HG03064 (cell line): ENCODE data around the gene KCNA2.

Experiments
- ATAC-seq: cut with Tn5 transposase; IDR thresholded peaks from one replicate; pipeline ENCODE4 v1.9.1; 2021; ENCODE audit warnings: low read depth; ENCODE audit not compliant: unreplicated experiment

KCNA2 gene

DNA sequence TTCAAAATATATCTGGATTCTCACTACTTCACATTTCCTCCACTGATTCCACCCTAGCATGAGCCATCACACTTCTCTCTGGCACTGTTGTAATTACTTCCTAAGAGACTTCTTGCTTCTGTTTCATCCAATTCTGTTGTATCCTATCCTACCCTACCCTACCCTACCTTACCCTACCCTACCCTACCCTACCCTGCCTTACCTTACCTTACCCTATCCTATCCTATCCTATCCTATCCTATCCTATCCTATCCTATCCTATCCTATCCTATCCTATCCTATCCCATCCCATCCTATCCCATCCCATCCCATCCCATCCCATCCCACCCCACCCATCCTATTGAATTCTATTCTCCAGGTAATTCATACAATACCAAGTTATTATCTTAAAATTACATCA, 29.7 kb downstream of the KCNA2 start:
- ATAC-seq: no peak

DNA sequence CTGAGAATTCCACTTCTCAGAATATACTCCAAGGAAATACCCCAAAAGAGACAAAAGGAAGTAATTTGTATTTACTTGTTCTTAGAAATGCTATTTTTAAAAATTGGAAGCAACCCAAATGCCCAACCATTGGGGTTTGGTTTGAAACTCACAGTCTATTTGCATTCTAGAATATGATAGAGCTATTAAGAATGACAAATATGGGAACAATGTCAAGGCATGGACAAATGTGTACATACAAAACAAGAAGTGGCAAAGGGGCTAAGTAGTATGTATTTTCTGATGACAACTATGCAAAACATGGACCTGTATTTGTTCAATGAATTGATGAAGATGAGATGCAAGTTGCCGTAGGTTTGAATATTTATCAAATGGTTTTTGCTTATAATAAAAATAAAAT, 32.8 kb downstream of the KCNA2 start:
- no peak for ATAC-seq

- ATAC-seq: no peak
Measured at GRCh38 chr1:110572751-110573150, 33.4 kb downstream of the KCNA2 start.

DNA sequence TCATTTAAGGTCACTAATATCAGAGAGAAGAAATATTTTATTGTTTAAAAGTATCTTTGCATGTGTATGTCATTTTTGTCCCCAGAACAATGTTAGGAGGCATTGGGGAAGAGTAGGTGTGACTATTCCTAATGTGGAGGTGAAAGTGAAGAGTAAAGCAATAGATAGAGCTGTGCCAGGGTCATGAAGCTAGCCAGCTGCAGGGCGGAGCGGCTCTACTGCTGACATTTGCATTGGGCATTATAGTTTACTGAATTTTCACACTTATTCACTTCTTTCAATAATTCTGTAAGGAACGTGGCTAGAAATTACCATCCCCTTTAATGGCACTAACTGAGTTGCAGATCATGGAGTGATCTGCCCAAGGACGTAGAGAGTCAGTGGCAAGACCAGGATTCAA, 35.3 kb downstream of the KCNA2 start:
- no peak for ATAC-seq

- no peak for ATAC-seq
Measured at GRCh38 chr1:110570307-110570706, 35.9 kb downstream of the KCNA2 start.

- ATAC-seq: no peak
Measured at GRCh38 chr1:110566836-110567235, 39.3 kb downstream of the KCNA2 start.

GRCh38 chr1:110565565-110565964, 40.6 kb downstream of the KCNA2 start:
- no peak for ATAC-seq

DNA sequence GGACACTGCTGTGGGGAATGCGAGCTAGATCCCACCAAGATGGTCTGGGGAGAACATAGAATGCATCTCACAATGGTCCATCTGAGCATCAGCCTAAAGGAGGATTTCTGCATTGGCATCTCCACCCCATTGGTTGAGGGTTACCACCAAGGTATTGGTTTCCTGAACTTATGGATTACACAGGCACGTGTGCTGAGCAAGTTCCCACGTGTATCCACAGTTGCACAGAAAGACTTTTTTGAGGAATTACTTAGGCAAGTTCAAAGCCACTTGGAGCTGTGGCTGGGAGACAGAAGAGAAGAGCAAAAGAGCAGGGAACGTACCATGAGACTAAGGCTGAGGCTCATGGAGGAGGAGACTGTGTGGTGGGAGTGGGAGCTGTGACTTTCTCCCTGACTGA, 43.1 kb downstream of the KCNA2 start:
- no peak for ATAC-seq

GRCh38 chr1:110561596-110561995, 44.6 kb downstream of the KCNA2 start:
- no peak for ATAC-seq

DNA sequence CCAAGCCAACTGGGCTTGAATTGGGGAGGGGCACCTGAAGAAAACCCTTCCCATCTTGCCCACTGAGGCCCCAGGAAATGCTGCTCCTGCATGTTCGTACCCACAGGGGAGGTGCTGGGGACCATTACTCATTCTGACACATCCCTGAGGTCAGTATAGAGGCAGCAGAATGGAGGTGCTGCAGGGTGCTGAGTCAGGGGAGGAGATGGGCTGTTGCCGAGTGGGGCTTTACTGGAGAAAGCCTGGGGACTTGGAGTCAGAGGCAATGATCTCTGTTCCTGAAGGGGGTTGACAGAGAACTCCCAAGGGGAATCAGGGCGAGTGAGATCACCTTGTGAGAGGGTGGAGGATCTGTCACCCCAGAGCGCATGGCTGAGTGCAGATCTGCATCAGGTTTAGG, 47.0 kb downstream of the KCNA2 start:
- no peak for ATAC-seq

DNA sequence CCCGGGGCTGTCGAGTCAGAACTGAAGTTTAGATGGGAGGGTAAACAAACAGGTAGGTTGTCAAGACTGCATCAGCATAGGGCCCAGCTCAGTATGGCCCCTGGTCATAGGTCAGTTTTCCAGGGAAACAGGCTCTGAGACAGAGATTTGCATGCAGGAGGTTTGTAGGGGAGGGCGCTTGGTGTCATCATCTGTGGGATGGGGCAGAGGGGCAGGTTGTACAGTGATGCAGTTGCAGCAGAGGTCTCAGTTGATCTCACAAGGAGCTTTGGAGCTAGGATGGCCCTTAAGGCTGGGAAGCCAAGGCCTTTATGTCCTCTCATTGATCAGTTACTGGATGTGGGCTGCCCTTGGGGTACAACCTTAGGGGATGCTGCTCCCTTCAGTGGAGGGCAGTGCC, 48.7 kb downstream of the KCNA2 start:
- no peak for ATAC-seq

DNA sequence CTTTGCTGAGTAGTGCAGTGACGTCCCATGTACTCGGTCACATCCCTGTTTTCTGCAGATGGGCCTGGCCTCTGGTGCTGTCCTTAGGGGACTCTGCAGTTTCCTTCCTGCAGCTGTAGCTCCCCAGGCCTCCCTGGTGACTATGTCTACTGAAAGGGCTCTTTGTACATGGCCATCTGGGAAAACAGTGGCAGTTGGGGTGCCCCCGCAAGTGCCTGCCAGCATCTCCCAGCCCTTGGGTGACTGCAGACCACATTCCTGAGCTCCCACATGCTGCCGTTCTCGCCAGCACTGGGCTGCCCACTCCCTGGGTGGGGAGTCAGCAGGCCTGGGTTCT, 49.7 kb downstream of the KCNA2 start:
- no peak for ATAC-seq

DNA sequence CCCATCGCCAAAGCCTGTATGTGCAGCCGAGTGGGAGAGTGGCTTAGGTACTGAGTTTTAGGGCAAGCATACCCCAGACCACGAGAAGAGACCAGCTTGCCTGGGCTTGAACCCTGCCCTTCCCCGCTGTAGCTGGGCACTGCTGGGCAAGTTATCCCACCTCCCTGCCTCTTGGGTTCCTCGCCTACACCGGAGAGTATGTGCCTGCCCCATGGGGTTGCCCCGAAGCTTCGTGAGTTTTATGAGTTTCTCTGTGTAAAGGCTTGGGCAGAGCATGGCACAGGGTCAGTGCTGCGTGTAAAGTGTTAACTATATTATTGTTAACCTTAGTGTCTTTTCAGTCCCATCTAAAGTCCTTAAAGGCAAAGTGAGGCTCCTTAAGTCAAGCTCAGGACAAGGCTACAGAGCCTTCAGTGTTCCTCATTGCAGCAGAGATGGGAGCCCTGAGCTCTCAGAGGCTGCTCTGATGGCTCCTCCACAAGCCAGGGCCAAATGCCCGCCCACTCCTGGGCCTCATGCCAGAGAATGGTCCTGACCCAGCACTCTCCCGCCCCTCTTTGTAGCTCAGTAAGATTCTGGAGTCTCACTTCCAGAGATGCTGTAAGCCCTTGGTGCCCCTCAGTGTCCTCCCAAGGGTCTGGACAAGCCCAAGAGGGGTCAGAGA, 50.2 kb downstream of the KCNA2 start:
- ATAC-seq: no peak

DNA sequence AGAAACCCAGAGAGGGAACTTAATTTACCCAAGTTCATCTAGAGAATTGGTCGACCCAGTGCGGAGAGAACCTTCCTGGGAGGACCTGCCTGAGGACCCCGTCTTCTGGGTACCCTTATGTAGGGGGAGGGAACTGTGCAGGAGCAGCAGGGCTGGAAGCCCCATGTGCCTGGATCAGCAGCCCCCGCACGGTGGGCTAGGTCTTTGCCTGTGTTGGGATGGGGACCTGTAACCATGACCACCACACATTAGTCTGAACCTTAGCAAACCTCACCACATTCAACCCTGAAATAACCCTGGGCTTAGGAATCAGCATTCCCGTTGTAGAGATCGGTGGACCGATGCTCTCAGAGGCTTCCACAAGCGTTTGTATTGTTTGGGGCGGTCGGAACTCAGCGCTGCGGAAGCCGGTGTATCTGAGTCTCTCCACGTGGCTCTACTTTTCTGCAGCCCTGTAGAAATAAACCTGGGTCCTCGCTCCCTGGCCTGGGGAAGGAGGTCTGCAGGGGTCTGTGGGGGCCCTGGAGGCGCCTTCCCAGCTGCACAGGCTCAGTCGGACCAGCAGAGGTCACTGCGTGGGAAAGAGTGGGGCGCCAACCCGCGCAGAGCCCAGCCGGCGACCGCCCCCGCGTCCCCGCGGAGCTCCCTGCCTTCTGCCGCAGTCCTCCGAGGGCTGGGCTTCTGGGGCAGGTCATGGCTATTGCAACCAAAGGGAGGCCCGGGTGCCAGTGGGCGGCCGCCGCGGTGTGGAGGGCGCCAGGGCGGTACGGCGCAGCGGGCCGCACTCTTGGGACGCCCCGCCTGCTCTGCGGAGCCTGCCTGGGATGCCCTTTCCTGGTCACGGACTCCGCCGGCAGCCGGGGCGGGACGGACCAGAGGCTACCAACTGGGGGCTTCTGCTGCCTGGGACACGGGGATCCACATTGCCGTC, 51.0 kb downstream of the KCNA2 start:
- ATAC-seq: no peak

- no peak for ATAC-seq
Measured at GRCh38 chr1:110551278-110551809, 54.8 kb downstream of the KCNA2 start.

- ATAC-seq: no peak
Measured at GRCh38 chr1:110549831-110550230, 56.3 kb downstream of the KCNA2 start.

DNA sequence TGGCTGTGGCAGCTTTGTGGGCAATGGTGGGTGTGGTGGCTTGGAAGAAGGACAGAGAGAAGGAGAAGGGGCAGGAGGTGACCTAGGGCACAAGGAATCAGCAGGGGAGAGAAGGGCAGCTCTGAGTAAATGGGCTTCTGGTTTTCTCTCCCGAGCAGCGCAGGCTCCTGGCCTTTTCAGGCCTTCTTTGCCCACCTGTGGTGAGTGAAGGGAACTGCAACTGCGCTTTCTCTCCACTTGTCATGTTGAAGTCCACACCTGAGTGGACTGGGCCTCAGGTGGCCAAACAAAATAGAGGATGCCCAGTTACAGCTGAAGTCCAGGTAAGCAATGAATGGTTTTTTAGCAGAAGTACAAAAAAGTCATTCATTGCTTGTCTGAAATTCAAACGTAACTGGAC, 57.8 kb downstream of the KCNA2 start:
- no peak for ATAC-seq

GRCh38 chr1:110547017-110547416, 59.1 kb downstream of the KCNA2 start:
- ATAC-seq: no peak

GRCh38 chr1:110545492-110545891, 60.7 kb downstream of the KCNA2 start:
- ATAC-seq: no peak

GRCh38 chr1:110544753-110545152, 61.4 kb downstream of the KCNA2 start:
- no peak for ATAC-seq
